22Rv1 (cell line): ENCODE measurements around the gene IFNLR1.

ENCODE experiments used
- CTCF ChIP-seq: fragments of 450-650 bp; IDR thresholded peaks from 2 replicates; pipeline ENCODE4 v1.5.1; 2017; ENCODE audit warnings: mild to moderate bottlenecking
- ZFX ChIP-seq: fragments of 450-650 bp; IDR thresholded peaks from 2 replicates; pipeline ENCODE4 v1.6.1; 2017; ENCODE audit warnings: antibody characterized with exemption, borderline replicate concordance

DNA sequence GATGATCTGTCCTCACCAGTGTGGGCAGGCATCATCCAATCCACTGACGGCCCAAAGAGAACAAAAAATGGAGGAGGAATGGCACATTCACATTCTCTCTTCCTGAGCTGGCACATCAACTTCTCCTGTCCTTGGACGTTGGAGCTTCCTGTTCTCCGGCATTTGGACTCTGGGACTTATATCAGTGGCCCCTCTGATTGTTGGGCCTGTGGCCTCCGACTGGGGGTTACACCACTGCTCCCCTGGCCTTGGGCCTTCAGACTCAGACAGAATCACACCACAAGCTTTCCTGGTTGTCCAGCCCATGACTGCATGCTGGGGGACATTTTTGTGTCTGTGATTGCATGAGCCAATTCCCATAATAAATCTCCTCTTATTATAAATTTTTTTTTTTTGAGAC is 20.1 kb downstream of the IFNLR1 start:
- TF ChIP-seq CTCF (no peak), ZFX (no peak)
